HG03469 (cell line): Measurements from ENCODE around the gene SNCAIP.
A peak's percentile ranks its signal among the peaks of the same experiment; 100 is the strongest.
"Not testable (repeated sequence)": the region's sequence is repeated elsewhere in the genome, so short reads cannot be mapped to it uniquely, and the experiment has no call there.

Experiments
- ATAC-seq: cut with Tn5 transposase; IDR thresholded peaks from one replicate; pipeline ENCODE4 v1.9.1; 2021; ENCODE audit warnings: mild to moderate bottlenecking, moderate library complexity, moderate number of reproducible peaks; ENCODE audit not compliant: unreplicated experiment

SNCAIP gene

DNA sequence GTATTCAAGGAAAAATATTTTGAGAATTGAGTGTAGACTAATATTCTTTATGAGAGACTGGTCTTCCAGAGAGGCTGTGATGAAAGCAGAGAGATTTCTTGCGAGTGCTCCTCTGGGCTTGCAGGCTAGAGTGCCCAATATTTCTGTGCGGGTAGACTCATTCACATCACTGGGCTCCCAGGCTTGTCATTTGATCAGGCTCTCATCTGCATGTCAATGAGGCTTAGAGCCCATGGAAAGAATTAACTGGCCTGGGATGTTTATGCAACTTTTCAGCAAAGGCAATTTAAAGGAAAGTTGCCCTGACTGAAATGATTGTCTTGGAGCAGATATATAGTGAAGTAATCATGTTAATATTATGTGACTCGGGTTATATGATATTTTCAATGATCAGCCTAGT lies 42.3 kb downstream of the SNCAIP start:
- ATAC-seq = no peak

DNA sequence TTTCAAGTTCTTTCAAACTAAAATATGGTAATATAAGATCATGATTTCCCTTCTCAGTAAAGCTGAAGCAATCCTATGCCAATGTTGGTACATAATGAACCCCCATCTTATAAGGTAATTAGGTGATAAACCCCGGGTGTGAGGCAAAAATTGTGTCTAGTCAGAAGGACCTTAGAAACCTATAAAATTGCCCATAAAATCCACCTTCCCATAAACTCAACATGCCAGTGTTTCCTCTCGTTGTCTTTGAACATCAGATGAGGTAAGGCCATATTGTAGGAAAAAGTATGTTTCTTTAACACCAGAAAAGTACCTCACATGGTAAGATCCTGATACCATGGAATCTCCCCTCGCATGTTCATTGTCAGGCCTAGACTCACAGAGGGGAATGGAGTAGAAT lies 43.3 kb downstream of the SNCAIP start:
- ATAC-seq = no peak

DNA sequence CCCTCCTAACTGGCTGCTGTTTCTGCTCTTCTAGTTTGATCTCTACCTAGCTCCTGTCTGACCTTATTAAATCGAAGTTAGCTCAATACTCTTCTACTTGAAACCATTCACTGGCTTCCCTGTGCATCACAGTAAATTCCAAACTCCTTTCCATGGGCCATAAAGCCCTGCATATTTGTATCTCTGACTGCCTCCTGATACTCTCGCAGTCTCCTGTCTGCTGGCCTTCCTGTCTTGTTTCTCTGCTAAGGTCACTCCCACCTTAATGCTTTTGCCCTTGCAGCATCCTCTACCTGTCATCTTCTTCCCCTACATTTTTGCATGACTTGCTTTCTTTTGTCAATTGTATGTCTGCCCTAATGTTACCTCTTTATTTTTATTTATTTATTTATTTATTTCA lies 44.8 kb downstream of the SNCAIP start:
- no peak for ATAC-seq

DNA sequence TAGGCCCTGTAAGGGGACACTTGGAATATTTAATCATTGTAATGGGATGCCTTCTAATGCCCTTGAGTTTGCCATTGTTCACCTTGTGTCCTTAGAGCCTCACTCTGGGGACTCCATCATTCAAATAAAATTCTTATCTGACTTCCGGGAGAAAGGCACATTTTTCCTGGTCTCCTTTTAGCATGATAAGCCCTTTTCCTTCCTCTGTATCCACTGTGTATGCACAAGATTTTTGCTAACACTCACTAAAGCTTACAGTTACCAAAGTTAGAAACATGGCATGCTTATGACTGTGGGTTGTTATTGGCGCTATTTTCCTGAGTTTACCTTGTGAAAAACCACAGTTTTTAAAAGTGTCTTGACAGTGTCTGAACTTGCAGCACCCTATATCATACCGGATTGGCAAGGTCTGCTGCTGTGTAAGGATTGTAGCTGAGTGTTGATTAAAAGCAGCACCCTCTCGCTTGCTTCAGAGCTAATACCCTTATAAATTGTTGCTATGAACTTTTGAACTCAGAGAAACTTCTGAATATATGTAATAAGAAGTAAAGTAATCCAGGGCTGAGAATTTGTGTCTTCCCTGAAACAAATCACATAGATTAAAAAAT lies 46.4 kb downstream of the SNCAIP start:
- ATAC-seq = no peak

DNA sequence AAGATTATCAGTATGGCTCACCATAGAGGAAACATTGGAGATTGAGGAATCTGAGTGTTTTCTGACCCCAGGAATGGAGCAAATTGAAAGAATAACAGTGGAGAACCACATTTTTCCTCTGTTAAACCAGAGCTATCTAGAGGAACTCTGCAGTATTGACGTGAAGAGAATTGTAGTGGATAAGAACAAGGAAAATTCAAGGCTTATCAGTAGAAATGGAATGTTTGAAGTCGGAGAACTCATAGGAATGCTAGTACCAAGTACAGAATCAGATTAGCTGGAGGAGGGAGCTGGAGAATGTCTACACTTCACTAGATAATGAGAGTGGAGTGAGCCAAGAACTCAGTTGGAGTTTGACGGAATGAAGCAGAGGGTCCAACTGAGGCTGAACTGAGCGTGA lies 50.3 kb downstream of the SNCAIP start:
- no peak for ATAC-seq

DNA sequence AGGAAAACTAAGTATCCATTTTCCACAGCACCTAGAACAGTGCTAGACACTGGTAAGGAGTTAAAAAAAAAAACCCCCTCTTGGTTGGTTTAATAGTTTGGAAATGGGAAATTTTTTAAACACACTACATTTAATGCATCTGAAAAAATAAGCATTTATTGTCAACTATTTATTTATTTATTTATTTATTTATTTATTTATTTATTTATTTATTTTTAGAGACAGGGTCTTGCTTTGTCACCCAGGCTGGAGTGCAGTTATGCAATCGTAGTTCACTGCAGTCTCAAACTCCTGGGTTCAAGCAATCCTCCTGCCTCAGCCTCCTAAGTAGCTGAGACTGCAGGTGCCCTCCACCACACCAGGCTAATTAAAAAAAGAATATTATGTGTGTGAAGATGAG lies 51.6 kb downstream of the SNCAIP start:
- ATAC-seq = no peak

DNA sequence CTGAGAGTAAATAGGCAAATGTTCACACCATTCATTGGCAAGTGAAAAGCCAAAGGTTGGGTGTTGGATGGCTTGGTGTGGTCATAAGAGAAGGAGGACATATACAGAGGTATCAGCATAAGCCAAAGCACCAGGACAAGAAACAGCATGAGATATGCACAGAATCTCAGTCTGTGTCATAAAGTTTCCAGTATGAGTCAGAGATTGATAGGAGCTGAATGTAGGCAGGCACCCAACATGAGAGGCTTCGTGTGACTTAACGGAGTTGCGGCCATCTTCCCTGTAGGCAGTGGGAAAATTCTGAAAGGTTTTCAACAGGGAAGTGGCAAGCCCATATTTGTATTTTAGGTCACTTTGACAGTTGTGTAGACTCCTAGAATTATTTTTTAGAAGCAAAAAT lies 54.5 kb downstream of the SNCAIP start:
- peak; percentile 81 for ATAC-seq

DNA sequence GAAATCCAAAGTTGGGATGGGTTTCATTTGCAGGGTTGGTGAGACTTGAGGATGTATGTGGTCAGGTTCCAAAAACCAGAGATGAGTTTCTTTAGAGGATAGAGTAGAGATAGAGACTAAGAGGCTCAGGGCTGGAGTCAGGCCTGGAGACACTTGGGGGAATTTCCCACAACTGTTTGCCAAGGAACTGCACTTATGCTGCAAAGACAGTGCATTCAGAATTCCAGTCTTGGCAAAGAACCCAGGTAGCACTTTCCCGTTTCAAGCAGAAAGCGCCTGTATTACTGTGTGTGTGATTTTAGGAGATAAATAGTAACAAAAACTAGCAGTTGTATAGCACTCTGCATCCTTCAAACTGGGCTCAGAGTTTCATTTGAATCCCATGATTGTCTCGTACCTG lies 55.4 kb downstream of the SNCAIP start:
- ATAC-seq = no peak

DNA sequence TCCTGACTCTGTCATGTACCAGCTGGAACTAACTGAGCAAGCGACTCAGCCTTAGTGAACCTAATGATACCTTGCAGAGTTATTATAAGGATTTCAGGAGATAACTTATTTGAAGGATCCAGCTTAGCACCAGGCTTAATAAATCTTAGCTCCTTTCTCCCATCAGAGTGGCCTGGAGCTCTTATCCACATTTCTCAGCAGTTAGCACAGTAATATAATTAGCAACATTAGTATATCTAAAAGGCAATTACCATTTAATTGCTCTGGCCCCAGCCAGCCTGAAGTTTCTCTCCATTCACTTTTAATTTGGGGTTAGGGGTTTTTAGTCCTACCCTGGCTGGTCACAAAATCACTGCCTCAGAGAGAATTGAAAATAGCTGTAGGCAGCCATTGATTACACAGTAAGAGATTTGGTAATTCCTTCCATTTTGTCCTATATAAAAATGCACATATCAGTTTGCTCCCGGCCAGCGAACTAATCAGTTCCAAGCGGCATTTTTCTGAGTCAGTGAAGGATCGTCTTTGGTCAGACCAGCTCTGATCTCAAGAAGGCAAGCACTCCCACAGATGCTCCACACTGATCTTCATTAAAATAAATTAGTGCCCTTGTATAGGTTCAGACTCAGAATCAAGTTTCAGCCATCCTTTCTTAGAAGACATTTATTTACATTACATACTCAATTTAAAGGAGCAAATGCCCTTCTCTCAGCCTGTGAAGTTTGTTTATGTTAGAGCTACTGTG lies 56.6 kb downstream of the SNCAIP start:
- ATAC-seq = no peak

DNA sequence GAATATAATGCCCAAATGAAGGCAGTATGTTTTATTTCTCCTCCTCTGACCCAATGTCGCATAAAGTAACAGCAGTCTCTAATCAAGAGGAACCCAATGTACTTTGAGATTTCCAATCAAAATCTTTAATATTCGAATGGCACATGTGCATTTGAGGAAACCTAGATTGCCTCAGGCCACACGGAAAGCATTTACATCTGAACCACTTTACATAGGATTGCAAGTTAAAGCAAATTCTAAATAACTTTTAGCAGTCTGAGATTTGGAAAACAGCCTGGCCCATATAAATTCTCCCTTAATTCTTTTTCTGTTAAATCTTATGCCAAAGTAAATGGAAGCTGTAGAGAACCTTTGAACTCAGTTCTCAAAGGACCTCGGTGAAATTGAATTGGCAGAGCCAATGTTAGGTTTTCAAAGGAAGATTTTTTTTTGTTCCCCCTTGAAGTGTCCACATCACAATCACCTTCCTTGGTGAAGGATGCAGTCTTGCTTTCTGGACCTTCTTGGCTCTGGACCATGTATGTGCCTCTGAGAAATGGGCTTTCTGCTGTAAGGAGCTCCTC lies 57.3 kb downstream of the SNCAIP start:
- ATAC-seq = no peak

DNA sequence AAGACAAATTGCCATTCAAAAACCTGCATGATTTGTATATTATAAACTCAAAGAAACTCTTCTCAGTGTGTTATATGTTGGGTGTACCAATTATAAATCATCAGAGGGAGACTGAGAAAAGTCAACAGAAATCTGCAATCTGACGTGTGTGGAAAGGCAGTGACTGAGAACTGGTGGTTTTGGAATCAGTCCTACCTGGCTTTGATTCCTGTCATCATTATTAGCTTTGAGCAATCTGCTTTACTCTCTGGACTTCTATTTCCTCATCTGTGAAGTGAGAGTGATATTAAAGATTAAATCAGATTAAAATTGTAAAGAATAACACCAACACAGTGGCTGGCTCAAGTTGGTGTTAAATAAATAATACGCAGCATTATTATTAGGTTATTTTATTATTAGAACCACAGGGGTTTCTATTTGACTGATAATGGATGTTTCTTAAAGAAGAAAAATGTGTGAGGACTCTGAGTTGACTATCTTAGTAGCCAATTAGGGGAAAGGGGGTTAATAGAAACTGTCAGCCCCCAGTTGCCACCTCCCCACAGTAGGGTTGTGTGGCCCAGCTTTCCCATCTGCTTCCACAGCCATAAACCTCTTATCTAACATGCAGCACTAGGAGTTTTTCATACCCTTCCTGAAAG lies 59.6 kb downstream of the SNCAIP start:
- no peak for ATAC-seq

DNA sequence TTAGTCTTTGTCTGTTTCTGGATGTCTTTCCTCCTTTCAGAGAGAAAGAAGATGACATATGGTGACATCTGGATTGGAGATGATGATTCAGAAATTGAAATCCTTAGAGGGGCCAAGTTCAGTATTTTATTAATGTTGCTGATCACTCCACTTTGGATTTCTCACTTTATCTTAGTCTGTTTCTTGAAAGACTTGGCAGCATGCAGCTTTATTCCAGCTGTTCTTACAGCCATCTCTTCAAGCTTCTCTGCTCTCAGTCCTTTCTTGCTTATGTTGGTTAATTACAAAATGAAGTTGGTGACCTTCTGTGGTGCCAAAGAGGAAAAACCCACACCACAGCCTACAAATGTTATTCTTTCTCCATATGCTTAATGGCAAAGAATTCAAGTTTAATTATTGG lies 62.1 kb downstream of the SNCAIP start:
- no peak for ATAC-seq

DNA sequence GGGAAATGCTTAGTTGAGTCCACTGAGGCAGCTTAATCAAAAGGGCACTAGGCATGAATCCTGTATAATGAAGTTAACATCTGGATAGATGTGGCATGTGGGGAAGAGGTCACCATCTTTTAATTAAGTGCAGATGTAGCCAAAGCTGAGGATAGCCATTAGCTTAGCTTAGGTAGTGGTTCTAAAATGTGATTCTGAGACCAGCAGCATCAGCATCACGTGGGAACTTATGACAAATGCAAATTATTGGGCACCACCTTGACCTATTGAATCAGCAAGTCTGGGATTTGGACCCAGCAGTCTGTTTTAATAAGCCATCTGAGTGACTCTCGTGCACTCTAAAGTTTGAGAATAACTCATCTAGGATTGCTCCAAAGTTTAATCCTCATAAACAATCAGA lies 63.8 kb downstream of the SNCAIP start:
- no peak for ATAC-seq

DNA sequence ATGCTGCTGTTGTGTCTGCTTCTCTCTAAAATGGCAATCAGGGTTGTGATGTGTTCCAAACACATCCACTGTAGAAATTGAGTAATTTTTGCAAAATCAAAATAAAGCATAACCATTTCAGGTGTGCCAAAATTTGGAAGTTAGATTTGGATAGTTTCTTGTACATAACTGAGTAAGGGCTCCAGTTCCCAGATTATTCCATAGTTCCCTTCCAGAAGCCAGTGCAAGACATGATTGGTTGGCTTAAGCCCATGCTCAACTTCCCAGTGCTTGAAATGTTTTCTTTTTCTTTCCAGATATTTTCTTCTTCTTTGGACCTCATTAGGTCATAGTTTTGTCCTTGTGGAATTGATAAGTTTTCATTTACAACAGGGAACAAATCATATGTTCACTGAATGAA lies 64.2 kb downstream of the SNCAIP start:
- ATAC-seq = no peak

DNA sequence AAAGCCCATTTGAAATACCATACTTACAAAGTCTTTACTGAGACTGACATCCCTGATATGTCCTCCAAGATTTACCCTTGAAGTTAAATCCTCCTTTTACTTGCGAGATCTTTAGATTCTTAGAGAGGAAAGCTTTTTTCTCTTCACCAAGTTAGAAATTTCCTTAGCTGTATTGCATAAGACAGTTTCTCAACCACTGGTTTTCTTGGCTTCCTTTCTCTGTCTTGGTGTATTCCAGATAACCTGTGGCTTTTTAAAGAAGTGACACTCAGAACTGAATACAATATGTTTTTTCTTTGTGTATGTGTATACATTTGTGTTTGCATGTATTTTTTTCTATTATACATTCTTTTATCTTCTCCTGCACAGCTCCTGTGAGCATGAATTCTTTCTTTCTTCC lies 65.0 kb downstream of the SNCAIP start:
- ATAC-seq = no peak

DNA sequence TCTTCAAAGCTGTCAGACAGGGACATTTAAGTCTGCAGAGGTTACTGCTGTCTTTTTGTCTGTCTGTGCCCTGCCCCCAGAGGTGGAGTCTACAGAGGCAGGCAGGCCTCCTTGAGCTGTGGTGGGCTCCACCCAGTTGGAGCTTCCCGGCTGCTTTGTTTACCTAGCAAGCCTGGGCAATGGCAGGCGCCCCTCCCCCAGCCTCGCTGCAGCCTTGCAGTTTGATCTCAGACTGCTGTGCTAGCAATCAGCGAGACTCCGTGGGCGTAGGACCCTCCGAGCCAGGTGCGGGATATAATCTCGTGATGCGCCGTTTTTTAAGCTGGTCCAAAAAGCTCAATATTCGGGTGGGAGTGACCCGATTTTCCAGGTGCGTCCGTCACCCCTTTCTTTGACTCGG lies 70.9 kb downstream of the SNCAIP start:
- ATAC-seq = not testable (repeated sequence)

DNA sequence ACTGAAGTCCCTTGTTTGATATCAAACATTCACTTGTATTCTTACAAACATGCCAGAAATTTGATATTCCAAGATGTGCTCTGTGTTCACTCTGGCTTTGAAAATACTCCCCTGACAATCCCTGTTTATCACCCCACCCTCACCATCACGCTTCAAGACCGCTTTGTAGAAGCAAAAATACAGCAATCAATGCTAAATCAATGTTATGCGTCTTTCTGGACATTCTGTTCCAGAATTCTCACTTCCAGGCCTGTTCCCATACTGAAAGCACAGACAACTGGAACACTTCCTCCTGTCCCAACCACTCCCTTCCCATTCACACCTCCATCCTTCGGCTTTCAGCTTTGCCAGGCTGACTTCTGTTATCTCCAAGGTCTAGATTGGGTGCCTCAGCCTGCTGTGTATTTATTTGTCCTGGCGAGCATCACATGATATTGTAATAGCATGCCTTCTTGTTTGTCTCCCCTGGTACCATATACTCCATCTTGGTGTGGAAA lies 72.8 kb downstream of the SNCAIP start:
- no peak for ATAC-seq

DNA sequence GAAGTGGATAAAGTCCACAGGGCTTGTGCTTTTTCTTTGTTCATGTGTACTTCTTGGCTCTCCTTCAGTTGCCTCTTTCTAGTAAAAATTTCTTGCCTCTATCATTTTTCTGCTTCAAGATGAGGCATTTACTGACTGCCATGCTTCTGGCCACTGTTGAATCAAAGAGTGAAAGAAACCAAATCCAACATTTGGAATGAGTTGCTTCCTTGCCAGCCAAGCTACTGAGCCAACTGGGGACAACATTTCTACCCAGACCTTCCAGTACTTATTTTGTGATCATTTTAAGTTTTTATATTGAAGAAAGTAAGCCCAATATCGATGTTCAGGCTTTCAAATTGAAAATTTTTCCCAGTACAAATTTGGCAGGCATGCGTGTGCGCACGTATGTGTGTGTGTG lies 73.2 kb downstream of the SNCAIP start:
- no peak for ATAC-seq

DNA sequence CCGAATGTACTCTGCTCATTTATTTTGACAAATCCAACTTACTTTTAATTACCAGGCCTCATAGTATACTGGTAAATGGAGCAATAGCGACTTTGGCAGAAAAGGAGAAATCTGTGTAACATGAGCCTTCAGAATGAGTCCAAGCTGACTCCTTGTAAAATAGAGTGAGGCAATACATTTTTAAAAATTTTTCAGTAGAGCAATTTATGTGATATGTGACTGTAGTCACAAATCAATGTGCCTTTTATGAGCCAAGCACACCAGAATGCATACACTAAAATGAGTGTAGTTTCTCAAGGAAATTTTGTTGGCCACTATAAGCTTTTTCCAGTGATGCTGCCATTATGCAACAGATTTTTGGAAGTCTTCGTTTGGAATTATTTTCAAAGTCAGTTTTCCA lies 73.8 kb downstream of the SNCAIP start:
- ATAC-seq = no peak

DNA sequence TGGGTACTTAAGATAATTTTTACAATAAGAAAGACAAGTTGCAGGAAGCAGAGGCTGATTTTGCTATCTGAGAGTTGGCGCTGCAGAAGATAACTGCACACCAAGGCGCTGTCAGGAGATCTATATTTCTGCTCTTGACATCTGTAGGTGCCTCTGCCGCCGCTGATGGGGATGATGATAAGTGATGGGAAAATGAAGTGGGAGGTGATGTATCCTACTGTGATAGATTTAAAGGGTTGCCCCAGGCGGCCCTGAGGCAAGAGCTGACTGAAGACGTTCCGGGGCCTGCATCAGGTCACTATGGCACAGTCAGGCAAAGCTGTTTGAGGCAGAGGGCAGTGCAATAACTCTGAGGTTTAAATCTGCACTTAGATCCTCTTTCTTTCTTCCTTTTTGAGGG lies 78.1 kb downstream of the SNCAIP start:
- no peak for ATAC-seq

DNA sequence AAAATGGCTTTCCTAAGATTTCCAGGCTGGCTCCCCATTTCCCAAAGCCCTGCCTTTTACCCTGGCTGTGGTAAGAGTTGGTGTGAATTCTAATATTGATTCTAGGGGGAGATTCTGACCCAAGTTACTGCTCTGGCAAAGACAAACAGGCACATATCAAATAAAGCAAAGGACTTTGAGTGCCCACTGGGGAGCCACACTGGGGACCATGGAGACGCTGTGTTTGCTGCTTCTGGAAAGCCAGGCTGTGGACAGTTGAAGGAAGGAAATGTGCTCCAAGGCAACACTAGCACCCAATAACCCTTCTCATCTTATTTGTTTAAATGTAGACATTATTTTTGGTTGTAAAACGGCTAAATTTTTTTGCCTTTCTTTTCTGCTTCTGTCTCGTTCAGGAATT lies 78.7 kb downstream of the SNCAIP start:
- no peak for ATAC-seq

DNA sequence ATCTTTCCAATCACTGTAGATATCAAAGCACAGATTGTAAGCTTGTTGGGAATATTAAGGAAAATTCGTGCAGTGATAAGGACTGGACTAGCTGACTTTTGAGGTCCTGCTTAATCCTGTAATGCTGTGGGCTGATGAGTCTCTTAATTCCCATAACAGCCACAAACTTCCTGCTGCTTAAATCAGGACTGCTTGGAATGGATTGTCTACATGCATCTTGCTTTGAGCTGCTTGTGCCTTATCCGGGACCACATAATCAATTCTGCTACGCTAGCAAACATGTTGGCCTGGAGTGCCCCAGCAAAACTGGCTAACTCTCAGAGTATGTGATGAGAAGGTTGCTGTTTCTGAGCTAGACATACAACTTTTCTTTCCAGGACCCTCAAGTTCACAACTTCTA lies 79.6 kb downstream of the SNCAIP start:
- ATAC-seq = no peak
